Esophagus (tissue), 2 donors: Measurements from ENCODE around the gene TGM2. TPM values are rescaled to one million over a fixed set of nuclear protein-coding genes. Genes with fewer than 3 reads are reported as not detected.
A peak's percentile ranks its signal among the peaks of the same experiment; 100 is the strongest.

Experiments
- H3K27ac ChIP-seq, 2 donors: one replicate each; pipeline ENCODE4 v1.5.1; 2013; ENCODE audit warnings: low read depth in 2 of 2, mild to moderate bottlenecking in 2 of 2, inconsistent platforms in 1 of 2, low read length in 1 of 2, moderate library complexity in 1 of 2
- H3K27me3 ChIP-seq, 2 donors: one replicate each; pipeline ENCODE4 v1.6.1; 2013; ENCODE audit warnings: low read length in 2 of 2, control low read depth in 1 of 2, mild to moderate bottlenecking in 1 of 2; ENCODE audit not compliant: insufficient read depth in 2 of 2, control insufficient read depth in 1 of 2
- H3K36me3 ChIP-seq, 2 donors: one replicate each; pipeline ENCODE4 v1.6.1; 2013; ENCODE audit warnings: low read length in 1 of 2; ENCODE audit not compliant: control insufficient read depth in 2 of 2, insufficient read depth in 2 of 2
- H3K4me1 ChIP-seq, 2 donors: one replicate each; pipeline ENCODE4 v1.6.1; 2013; ENCODE audit warnings: low read length in 1 of 2; ENCODE audit not compliant: control insufficient read depth in 2 of 2, insufficient read depth in 2 of 2
- H3K4me3 ChIP-seq, 2 donors: one replicate each; pipeline ENCODE4 v1.5.1; 2013; ENCODE audit warnings: low read length in 2 of 2, mild to moderate bottlenecking in 2 of 2, low read depth in 1 of 2, moderate library complexity in 1 of 2
- H3K9me3 ChIP-seq, 2 donors: one replicate each; pipeline ENCODE4 v1.6.1; 2013; ENCODE audit warnings: mild to moderate bottlenecking in 2 of 2, low read depth in 1 of 2, low read length in 1 of 2, moderate library complexity in 1 of 2; ENCODE audit not compliant: control insufficient read depth in 2 of 2, insufficient read depth in 1 of 2
- WGBS, 2 donors: extraction: QIAGEN DNeasy Blood & Tissue Kit; methylation state at CpG; one replicate each; pipeline ENCODE4 v1.1.7; 2013; 5-methylcytosine and 5-hydroxymethylcytosine counted together
- polyA plus RNA-seq, 2 donors: library from polyadenylated mRNA; stranded (reverse); fragments of 200-250 nt; gene quantifications; one replicate each; pipeline ENCODE4 v1.2.3, GENCODE V29; 2013
- donor health status: healthy with polysubstance abuse.
- donor health status: Bipolar disorder and iron deficiency.

Gene TGM2
- polyA plus RNA-seq, 2 donors = 5.1 to 8.6 TPM

DNA sequence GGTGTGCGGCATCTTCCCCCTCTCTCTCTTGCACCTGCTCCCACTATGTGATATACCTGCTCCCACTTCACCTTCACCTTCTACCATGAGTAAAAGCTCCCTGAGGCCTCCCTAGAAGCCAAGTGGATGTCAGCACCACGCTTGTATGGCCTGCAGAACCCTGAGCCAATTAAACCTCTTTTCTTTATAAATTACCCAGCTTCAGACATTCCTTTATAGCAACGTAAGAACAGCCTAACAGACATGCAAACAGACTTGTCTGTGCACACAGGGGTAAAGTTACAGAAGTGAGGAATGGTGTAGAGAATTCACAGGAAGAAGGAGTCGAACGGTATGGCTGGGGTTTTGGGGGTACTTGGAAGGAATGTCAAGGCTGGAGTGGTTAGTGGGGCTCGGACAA is 14.8 kb upstream of the TGM2 start:
- no peaks in the 10 kb centered on the region for H3K27me3 ChIP-seq
- WGBS, 2 donors = 64 to 71% methylated on average over 6 of the region's 6 CpGs
- no peaks in the 10 kb centered on the region for H3K9me3 ChIP-seq
- H3K4me3 ChIP-seq = no peak overlapping the region
- no peak overlapping the region for H3K27ac ChIP-seq
- H3K36me3 ChIP-seq = no peaks in the 10 kb centered on the region
- H3K4me1 ChIP-seq = no peaks in the 10 kb centered on the region

GRCh38 chr20:38178581-38178980 is 13.5 kb upstream of the TGM2 start:
- no peak overlapping the region for H3K4me3 ChIP-seq
- 81 to 91% methylated on average over 4 of the region's 4 CpGs for WGBS, 2 donors
- H3K9me3 ChIP-seq = no peaks in the 10 kb centered on the region
- peaks cover 0 to 2% of the 10 kb centered on the region in 2 donors for H3K4me1 ChIP-seq
- no peaks in the 10 kb centered on the region for H3K36me3 ChIP-seq
- no peaks in the 10 kb centered on the region for H3K27me3 ChIP-seq
- H3K27ac ChIP-seq = no peak overlapping the region

GRCh38 chr20:38178065-38178491 is 13.0 kb upstream of the TGM2 start:
- 78 to 84% methylated on average over 8 of the region's 8 CpGs for WGBS, 2 donors

GRCh38 chr20:38177201-38177600 is 12.1 kb upstream of the TGM2 start:
- 83 to 92% methylated on average over 9 of the region's 9 CpGs for WGBS, 2 donors
- no peaks in the 10 kb centered on the region for H3K36me3 ChIP-seq

More at GRCh38 chr20:38178065-38178491, 13.0 kb upstream of the TGM2 start:
- Histone ChIP-seq H3K27ac (no peak overlapping the region), H3K36me3 (no peaks in the 10 kb centered on the region), H3K4me1 (peaks cover 0 to 4% of the 10 kb centered on the region in 2 donors), H3K27me3 (no peaks in the 10 kb centered on the region), H3K4me3 (no peak overlapping the region), H3K9me3 (no peaks in the 10 kb centered on the region)

GRCh38 chr20:38175304-38176180 is 10.5 kb upstream of the TGM2 start:
- Histone ChIP-seq H3K36me3 (no peaks in the 10 kb centered on the region), H3K4me3 (no peak overlapping the region), H3K27me3 (no peaks in the 10 kb centered on the region), H3K9me3 (no peaks in the 10 kb centered on the region), H3K27ac (no peak overlapping the region), H3K4me1 (peaks cover 0 to 4% of the 10 kb centered on the region in 2 donors)
- WGBS, 2 donors = 67 to 72% methylated on average over 16 of the region's 16 CpGs

More at GRCh38 chr20:38177201-38177600, 12.1 kb upstream of the TGM2 start:
- Histone ChIP-seq H3K4me1 (peaks cover 0 to 4% of the 10 kb centered on the region in 2 donors), H3K4me3 (no peak overlapping the region), H3K9me3 (no peaks in the 10 kb centered on the region), H3K27me3 (no peaks in the 10 kb centered on the region), H3K27ac (no peak overlapping the region)

- H3K9me3 ChIP-seq = no peaks in the 10 kb centered on the region
- peaks cover 0 to 5% of the 10 kb centered on the region in 2 donors for H3K4me1 ChIP-seq
- H3K27ac ChIP-seq = no peak overlapping the region
- H3K27me3 ChIP-seq = no peaks in the 10 kb centered on the region
- no peak overlapping the region for H3K4me3 ChIP-seq
- WGBS, 2 donors = 36 to 40% methylated on average over 14 of the region's 14 CpGs
- H3K36me3 ChIP-seq = no peaks in the 10 kb centered on the region
Measured at GRCh38 chr20:38173237-38174156, 8.4 kb upstream of the TGM2 start.

GRCh38 chr20:38172408-38172807 is 7.3 kb upstream of the TGM2 start:
- H3K4me3 ChIP-seq = no peak overlapping the region
- WGBS, 2 donors = 60 to 68% methylated on average over 4 of the region's 4 CpGs
- H3K27me3 ChIP-seq = no peaks in the 10 kb centered on the region
- peaks cover 0 to 8% of the 10 kb centered on the region in 2 donors for H3K4me1 ChIP-seq
- no peaks in the 10 kb centered on the region for H3K9me3 ChIP-seq
- no peaks in the 10 kb centered on the region for H3K36me3 ChIP-seq
- no peak overlapping the region for H3K27ac ChIP-seq

GRCh38 chr20:38171675-38172043 is 6.6 kb upstream of the TGM2 start:
- no peak overlapping the region for H3K4me3 ChIP-seq
- no peak overlapping the region for H3K27ac ChIP-seq
- peaks cover 0 to 8% of the 10 kb centered on the region in 2 donors for H3K4me1 ChIP-seq
- H3K36me3 ChIP-seq = no peaks in the 10 kb centered on the region
- no peaks in the 10 kb centered on the region for H3K27me3 ChIP-seq
- WGBS, 2 donors = 62 to 63% methylated on average over 4 of the region's 4 CpGs
- H3K9me3 ChIP-seq = no peaks in the 10 kb centered on the region

DNA sequence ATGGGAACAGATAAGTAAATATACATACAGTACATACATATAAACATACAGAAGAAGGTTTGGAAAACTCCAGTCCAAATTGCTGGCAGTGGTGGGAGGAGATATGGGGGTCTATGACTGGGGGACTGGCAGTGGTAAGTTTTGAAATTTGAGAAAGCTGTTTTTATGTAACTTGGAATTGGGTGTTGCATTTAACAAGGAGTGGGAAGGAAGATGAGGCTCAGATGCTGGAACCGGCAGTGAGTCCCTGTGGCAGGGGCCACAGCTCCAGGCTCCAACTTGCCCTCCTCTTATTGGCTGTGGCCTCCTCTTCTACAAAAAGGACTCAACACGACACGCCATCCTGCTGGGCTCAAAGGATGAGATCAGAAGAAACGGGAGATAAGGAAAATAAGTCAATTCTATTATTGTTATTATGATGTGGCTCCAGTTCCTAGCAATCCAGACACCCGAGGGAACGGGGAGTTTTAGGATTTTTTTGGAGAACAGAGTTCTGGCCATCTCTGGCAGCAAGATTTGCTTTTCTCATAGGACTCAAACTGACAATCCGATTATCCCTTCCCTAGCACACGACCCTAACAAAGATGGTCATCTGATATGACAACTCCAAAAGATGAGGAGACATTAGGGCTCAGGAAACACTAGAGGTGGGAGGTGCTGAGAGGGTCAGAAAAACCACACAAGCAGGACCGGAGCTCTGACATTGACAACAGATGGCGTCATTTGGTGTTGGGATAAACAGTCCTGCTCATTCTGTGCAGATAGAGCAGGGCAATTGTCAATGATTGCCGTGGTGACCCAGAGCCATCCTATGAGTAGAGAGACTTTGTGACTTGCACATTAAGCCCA is 6.0 kb upstream of the TGM2 start:
- peaks cover 0 to 8% of the 10 kb centered on the region in 2 donors for H3K4me1 ChIP-seq
- whole genome bisulfite sequencing, 2 donors = 52 to 53% methylated on average over 11 of the region's 11 CpGs
- H3K9me3 ChIP-seq = no peaks in the 10 kb centered on the region
- no peaks in the 10 kb centered on the region for H3K27me3 ChIP-seq
- no peak overlapping the region for H3K4me3 ChIP-seq
- H3K36me3 ChIP-seq = no peaks in the 10 kb centered on the region
- H3K27ac ChIP-seq = peak overlapping the region in 1 of 2 donors; percentile 14
